NCI-H345 treated with DMSO at 0.1 percent for 48 hours (cell line): ENCODE data around the gene UBL4A.
A peak's percentile ranks its signal among the peaks of the same experiment; 100 is the strongest.

Experiments
- DNase-seq: peaks from one replicate; lab custom pipeline; 2025; ENCODE audit not compliant: unreplicated experiment; lab: John Stamatoyannopoulos, UW

The UBL4A gene

DNA sequence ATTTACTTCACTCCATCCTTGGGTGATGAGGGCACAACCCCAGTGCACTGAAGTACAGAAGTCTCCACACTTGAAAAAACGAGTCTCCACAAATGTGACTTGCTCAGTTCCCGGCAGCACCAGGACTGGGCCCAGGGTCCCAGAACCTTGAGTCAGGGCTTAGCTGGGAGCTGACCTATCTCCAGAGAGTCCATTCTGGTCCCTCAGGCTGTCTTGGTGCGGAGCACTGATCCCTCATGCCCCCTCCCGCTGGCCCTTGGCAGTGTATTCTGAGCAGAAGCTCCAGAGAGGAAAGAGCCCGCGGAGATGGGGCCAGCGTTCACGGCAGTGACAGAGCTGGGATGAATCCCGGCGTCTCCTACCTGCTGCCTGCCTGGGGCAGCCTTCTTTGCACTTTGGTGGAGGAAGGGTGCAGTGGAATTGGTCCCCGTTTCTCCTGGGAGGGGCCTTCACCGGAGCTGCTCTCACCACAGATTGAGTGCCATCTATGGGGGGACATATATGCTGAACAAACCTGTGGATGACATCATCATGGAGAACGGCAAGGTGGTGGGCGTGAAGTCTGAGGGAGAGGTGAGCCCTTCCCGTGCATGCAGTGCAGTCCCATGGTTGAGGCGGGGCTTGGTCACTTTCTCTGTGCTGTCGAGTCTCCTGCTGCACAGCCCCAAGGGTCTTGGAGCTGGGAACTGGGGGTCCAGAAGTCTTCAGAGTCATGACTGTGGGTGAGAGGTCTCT, 45.6 kb downstream of the UBL4A start:
- no peak for DNase-seq

DNA sequence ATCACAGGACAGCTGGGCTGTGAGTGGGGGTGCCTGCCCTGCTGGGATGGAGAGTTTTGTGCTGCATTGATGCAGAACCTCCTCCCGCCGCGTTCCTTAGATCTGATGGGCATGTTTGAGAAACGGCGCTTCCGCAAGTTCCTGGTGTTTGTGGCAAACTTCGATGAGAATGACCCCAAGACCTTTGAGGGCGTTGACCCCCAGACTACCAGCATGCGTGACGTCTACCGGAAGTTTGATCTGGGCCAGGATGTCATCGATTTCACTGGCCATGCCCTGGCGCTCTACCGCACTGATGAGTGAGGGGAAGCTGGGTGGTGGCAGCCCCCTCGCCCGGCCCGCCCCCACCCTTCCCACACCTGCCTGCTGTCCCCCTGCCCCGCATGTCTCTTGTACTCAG, 46.6 kb downstream of the UBL4A start:
- DNase-seq = no peak

DNA sequence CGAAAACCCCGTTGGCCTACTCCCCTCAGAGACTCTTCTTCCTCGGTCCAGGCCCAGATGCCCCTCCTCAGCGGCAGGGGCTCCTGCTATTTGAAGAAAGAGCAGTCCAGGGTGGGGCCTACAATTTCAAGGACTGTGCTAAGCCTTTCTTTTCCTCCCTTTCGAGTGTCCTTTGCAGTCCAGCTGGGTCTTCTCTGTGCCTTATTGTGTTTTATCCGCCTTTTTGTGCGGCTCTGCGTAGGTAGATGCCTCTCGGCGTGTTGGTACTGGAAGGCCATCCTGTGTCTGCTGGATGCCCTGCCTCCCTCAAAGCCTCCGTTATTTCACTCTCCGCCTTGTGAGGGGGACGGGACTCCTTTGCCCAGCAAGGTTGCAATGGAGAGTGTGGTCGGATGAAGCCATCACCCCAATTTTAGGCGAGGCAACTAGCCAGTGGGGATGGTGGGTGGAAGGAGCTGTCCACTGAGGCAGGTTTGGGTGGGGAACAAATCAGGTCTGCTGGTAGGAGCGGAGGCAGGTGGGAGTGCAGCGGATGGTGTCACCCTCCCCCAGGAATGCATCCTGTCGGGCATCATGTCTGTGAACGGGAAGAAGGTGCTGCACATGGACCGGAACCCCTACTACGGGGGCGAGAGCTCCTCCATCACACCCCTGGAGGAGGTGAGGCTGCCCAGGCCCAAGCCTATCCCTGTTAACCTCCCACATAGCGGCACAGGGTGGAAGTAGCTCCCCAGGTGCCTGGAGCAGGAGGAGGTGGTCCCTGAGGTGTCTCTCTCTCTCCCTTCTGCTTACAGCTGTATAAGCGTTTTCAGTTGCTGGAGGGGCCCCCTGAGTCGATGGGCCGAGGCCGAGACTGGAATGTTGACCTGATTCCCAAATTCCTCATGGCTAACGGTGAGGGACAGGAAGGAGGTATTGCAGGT, 48.2 kb downstream of the UBL4A start:
- no peak for DNase-seq

DNA sequence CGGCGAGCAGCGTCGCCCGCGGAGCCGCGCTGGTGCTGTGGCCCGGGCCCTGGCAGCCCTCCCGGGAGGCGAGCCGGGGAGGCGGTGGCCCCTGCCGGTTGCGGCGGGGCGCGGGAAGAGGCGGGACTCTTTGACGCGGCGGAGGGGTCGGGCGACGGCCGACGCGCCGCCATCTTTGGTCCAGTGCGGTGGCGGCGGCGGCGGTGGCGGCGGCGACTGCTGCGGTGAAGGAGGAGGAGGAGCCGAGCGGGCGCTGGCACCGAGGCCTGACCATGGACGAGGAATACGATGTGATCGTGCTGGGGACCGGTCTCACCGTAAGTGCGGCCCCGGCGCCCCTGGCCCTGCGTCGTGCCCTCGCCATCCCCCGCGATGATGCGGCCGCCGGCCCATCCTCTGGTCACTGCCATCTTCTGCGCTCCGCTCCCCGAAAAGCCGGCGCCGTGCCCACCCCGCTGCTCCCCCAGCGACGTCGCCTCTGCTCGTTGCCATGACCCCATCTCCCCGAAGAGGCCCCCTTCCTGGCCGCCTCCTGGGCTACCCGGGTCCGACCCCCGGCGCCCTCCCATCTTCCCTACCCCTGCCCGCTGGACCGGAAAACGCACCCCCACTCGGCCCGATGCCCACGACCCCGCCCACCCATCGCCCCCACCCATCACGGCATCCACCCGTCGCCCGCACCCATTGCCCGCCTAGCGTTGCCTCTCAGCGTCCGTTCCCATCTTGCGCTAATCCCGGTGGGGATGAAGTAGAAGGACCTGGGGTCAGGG, 49.2 kb downstream of the UBL4A start, which contains the start of gene GDI1:
GDI1 (plus strand) TSS at position 172 of the 770 bp plus-strand sequence; CDS start at position 273, 101 bp downstream.
- DNase-seq = no peak

DNA sequence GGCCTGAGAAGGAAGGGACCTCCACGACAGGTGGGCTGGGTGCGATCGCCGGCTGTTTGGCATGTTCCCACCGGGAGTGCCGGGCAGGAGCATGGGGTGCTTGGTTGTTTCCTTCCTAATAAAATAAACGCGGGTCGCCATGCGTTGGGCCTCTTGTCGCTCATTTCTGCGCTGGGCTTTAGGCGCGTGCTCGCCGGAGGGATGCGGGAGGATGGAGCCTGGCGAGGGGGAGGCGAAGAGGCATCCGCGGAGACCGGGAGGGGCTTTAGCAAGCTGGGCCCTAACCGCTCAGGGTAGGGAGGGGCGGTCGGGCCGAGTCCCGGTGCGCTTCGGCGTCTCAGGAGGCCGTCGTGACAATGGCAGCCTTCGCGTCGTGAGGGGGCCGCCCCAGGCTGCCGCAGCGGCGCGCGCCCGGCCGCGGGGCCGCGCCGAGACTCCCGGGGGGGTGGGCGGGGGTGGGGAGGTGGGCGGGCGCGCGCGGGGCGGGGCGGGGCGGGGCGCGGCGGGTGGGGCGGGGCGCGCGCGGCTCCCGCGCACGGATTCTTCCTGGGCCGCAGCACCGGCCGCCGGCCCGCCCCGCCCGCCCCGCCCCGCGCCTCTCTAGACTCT, 49.9 kb downstream of the UBL4A start:
- DNase-seq = peak; percentile 4

DNA sequence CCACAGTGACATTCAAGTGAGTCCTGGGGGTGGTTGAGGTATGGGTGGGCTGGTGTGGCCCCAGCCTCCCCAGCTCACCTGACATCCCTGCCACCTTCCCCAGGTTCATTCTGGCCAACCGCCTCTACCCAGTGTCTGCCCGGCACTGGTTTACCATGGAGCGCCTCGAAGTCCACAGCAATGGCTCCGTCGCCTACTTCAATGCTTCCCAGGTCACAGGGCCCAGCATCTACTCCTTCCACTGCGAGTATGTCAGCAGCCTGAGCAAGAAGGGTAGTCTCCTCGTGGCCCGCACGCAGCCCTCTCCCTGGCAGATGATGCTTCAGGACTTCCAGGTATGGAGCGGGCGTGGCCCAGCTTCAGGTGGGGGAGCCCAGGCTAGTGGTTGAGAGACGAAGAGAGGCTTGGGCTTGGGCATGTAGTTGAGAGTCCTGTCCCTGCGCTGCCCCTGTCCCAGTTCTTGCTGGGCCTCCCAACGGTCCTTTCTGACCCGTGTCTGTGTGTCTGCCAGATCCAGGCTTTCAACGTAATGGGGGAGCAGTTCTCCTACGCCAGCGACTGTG, 51.2 kb downstream of the UBL4A start:
- DNase-seq = no peak

DNA sequence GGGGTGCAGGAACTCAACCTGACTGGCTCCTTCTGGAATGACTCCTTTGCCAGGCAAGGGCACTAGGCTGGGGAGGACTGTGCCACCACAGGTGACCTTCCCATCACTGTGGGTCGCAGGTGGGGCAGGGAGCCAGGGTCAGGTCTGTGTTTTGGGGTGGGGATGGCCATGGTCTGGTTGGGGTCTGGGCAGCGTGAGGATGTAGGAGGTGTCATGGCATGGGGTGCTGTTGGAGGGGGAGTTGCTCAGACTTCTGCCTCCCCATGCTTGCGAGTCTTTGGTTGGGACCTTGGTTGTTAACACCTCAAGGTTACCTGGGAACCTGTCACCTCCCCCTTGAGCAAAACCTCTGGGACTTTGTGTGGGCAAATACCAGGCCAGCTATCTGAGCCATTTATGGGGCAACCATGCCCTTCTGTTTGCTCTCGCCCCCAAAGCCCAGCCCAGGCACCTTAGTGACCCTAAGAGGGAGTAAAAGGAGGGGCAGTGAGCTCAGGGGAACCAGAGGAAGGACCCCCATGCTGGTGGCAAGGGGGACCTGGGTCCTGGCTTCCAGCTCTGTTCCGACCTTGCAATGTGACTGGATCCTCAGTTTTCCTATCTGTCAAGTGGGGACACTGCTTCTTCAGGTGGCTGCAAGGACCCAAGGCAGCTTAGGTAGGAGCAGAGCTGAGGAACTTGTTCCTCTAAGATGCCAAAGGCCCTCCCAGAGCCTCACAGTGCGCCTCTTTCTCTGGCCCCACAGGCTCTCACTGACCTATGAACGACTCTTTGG, 51.8 kb downstream of the UBL4A start:
- DNase-seq = no peak
